Kidney epithelial cell (primary cell): ENCODE data around the gene ELOVL7. TPM values are rescaled to one million over a fixed set of nuclear protein-coding genes. Genes with fewer than 3 reads are reported as not detected.

ENCODE experiments used
- DNase-seq: peaks from one replicate; pipeline ENCODE4 v3.0.0-alpha.2; 2010; ENCODE audit warnings: low read depth
- H3K27me3 ChIP-seq: 2 replicates; pipeline ENCODE4 v1.6.0; 2011; ENCODE audit warnings: low read length; ENCODE audit not compliant: control insufficient read depth, insufficient read depth
- H3K36me3 ChIP-seq: 2 replicates; pipeline ENCODE4 v1.5.1; 2011; ENCODE audit warnings: low read length; ENCODE audit not compliant: control insufficient read depth, insufficient read depth
- H3K4me3 ChIP-seq: 2 replicates; pipeline ENCODE4 v1.5.1; 2011; ENCODE audit warnings: low read depth, mild to moderate bottlenecking, control low read depth, low read length
- CTCF ChIP-seq: IDR thresholded peaks from 2 replicates; pipeline ENCODE4 v1.5.1; 2011; ENCODE audit warnings: mild to moderate bottlenecking, moderate library complexity, low read length, control low read depth, inconsistent platforms; ENCODE audit not compliant: insufficient read depth, poor library complexity, severe bottlenecking
- total RNA-seq: library from RNA; depleted of rRNA; stranded (reverse); fragments of >200 nt; gene quantifications from 2 replicates; pipeline ENCODE4 v1.2.3, GENCODE V29; 2015

Gene ELOVL7
- total RNA-seq, 1 donor from 2014 or later = 35.3 TPM

GRCh38 chr5:60792438-60792837 is 51.6 kb downstream of the ELOVL7 start:
- no peaks in the 10 kb centered on the region for H3K36me3 ChIP-seq
- no peaks in the 10 kb centered on the region for H3K27me3 ChIP-seq
- DNase-seq = no peak

GRCh38 chr5:60789551-60789950 is 54.5 kb downstream of the ELOVL7 start:
- no peaks in the 10 kb centered on the region for H3K36me3 ChIP-seq
- DNase-seq = no peak
- H3K27me3 ChIP-seq = no peaks in the 10 kb centered on the region
- no peak overlapping the region for H3K4me3 ChIP-seq
- no peak for TF ChIP-seq CTCF

More at GRCh38 chr5:60792438-60792837, 51.6 kb downstream of the ELOVL7 start:
- H3K4me3 ChIP-seq = no peak overlapping the region
- TF ChIP-seq CTCF = no peak

- no peaks in the 10 kb centered on the region for H3K27me3 ChIP-seq
- no peak overlapping the region for H3K4me3 ChIP-seq
- no peaks in the 10 kb centered on the region for H3K36me3 ChIP-seq
- no peak for TF ChIP-seq CTCF
- DNase-seq = no peak
Measured at GRCh38 chr5:60788863-60789513, 55.1 kb downstream of the ELOVL7 start.

GRCh38 chr5:60779466-60779865 is 64.6 kb downstream of the ELOVL7 start:
- Histone ChIP-seq H3K36me3 (no peaks in the 10 kb centered on the region), H3K27me3 (no peaks in the 10 kb centered on the region), H3K4me3 (no peak overlapping the region)
- DNase-seq = no peak
- no peak for TF ChIP-seq CTCF

GRCh38 chr5:60776343-60776742 is 67.7 kb downstream of the ELOVL7 start:
- no peaks in the 10 kb centered on the region for H3K27me3 ChIP-seq
- H3K36me3 ChIP-seq = no peaks in the 10 kb centered on the region
- no peak overlapping the region for H3K4me3 ChIP-seq
- no peak for TF ChIP-seq CTCF
- no peak for DNase-seq
